Activated B cell treated with CpG ODN at 0.5 μM for 24 hours (primary cell): Measurements from ENCODE around the gene OLFML2B. TPM values are rescaled to one million over a fixed set of nuclear protein-coding genes. Genes with fewer than 3 reads are reported as not detected.
"Not testable (repeated sequence)": the region's sequence is repeated elsewhere in the genome, so short reads cannot be mapped to it uniquely, and the experiment has no call there.

ENCODE experiments used
- ATAC-seq: fragments of 200-7000 bp; cut with Tn5 transposase; one replicate; pipeline ENCODE4 v1.10.0; 2021; ENCODE audit warnings: low read depth, mild to moderate bottlenecking, moderate library complexity
- CTCF ChIA-PET: fragments of 350-600 bp; sonication (Branson Sonifier 250); formaldehyde crosslinking; loops from one replicate; lab custom pipeline; 2021; ENCODE audit warnings: antibody characterized with exemption; lab: Charles Lee
- POLR2A ChIA-PET: fragments of 350-600 bp; sonication (Branson Sonifier 250); formaldehyde crosslinking; loops from one replicate; lab custom pipeline; 2021; ENCODE audit warnings: antibody characterized with exemption; lab: Charles Lee
- DNase-seq: peaks from one replicate; pipeline ENCODE4 v3.0.0; 2022
- H3K27ac Mint-ChIP-seq: one replicate; pipeline ENCODE4 v1.8.0; 2020; ENCODE audit warnings: mixed read lengths
- H3K27me3 Mint-ChIP-seq: one replicate; pipeline ENCODE4 v1.8.0; 2021; ENCODE audit warnings: mixed read lengths
- H3K36me3 Mint-ChIP-seq: one replicate; pipeline ENCODE4 v1.8.0; 2021; ENCODE audit warnings: low read depth, mixed read lengths
- H3K4me1 Mint-ChIP-seq: one replicate; pipeline ENCODE4 v1.8.0; 2021; ENCODE audit warnings: mixed read lengths
- H3K4me3 Mint-ChIP-seq: one replicate; pipeline ENCODE4 v1.8.0; 2020; ENCODE audit warnings: mild to moderate bottlenecking, mixed read lengths
- H3K9me3 Mint-ChIP-seq: one replicate; pipeline ENCODE4 v1.8.0; 2020; ENCODE audit warnings: mixed read lengths
- intact Hi-C: fragments of 100-400 bp; cut with micrococcal nuclease; formaldehyde crosslinking; loops from one replicate; pipeline ENCODE4 v1.15.1; 2024
- total RNA-seq: library from RNA; stranded (reverse); gene quantifications from 2 replicates; pipeline ENCODE4 v1.2.3, GENCODE V29; 2022
- TF ChIP-seq, protein P1 (sequence below): fragments of 200-600 bp; IDR thresholded peaks from one replicate; pipeline ENCODE4 v1.8.0; 2022; ENCODE audit warnings: antibody characterized with exemption, mild to moderate bottlenecking

Gene OLFML2B
- total RNA-seq, 1 donor from 2014 or later, result not detected

- Mint-ChIP-seq H3K9me3 (no peaks in the 10 kb centered on the region), H3K36me3 (no peaks in the 10 kb centered on the region), H3K4me1 (no peaks in the 10 kb centered on the region), H3K27ac (no peak overlapping the region), H3K4me3 (no peak overlapping the region), H3K27me3 (peaks cover 22% of the 10 kb centered on the region)
- intact Hi-C loops, result loop anchor here (5.0 kb wide), 1 partner anchor 792 kb away; no protein-coding TSS in a partner anchor
- ChIA-PET CTCF (interaction anchor here (0.7 kb wide), 1 partner anchor 516 kb away, joined by 3 read pairs; no protein-coding TSS in a partner anchor), POLR2A (no interaction called here)
- DNase-seq (no peak), ATAC-seq (no peak)
- TF ChIP-seq, protein P1, sequence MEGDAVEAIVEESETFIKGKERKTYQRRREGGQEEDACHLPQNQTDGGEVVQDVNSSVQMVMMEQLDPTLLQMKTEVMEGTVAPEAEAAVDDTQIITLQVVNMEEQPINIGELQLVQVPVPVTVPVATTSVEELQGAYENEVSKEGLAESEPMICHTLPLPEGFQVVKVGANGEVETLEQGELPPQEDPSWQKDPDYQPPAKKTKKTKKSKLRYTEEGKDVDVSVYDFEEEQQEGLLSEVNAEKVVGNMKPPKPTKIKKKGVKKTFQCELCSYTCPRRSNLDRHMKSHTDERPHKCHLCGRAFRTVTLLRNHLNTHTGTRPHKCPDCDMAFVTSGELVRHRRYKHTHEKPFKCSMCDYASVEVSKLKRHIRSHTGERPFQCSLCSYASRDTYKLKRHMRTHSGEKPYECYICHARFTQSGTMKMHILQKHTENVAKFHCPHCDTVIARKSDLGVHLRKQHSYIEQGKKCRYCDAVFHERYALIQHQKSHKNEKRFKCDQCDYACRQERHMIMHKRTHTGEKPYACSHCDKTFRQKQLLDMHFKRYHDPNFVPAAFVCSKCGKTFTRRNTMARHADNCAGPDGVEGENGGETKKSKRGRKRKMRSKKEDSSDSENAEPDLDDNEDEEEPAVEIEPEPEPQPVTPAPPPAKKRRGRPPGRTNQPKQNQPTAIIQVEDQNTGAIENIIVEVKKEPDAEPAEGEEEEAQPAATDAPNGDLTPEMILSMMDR, result no peak
Observed at GRCh38 chr1:162055062-162055461, 31.4 kb upstream of the OLFML2B start.

- intact Hi-C loops, H3K4me1 Mint-ChIP-seq, H3K36me3 Mint-ChIP-seq, H3K9me3 Mint-ChIP-seq, H3K27ac Mint-ChIP-seq, H3K4me3 Mint-ChIP-seq, ATAC-seq, POLR2A ChIA-PET, DNase-seq, CTCF ChIA-PET: not testable (repeated sequence)
- H3K27me3 Mint-ChIP-seq, result peaks cover 19% of the 10 kb centered on the region
Observed at GRCh38 chr1:162053949-162054348, 30.3 kb upstream of the OLFML2B start.

DNA sequence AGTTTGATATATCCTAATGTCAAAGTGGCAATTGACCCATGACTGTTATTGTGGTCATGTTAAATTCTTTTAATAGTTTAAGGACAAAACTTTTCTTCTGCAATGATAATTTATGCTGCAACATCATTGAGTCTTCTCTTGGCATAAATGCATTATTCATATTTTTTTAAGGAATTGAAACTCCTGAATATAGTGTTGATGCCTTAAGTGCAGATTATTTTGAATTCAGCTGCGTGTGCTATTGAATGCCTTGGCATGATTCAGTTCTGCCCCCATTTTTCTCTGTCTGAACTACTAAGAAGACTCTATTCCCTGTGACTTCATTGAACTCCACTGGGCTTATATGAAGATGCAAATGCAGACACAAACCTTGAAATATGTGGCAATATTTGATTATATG is 23.3 kb upstream of the OLFML2B start:
- intact Hi-C loops, result no loop called here
- POLR2A ChIA-PET, result no interaction called here

DNA sequence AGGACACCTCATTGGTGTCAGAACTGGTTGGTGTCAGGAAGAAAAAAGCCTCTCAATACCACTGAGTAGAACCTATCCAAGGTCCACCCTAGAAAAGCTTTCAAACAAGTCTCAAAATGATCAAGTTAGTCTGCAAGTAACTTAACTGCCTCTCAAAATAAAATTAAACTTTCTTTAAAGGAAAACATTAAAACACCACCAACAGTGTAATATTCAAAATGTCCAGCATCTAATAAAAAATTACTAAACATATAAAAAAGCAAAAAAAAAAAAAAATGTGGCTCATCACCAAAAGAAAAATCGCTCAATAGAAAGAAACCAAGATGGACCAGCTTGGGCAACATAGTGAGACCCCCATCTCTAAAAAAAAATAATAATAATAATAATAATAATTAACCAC is 18.7 kb upstream of the OLFML2B start:
- no peak for ATAC-seq
- TF ChIP-seq, protein P1, result no peak
- H3K36me3 Mint-ChIP-seq, result no peaks in the 10 kb centered on the region
- no peak overlapping the region for H3K4me3 Mint-ChIP-seq
- CTCF ChIA-PET, result no interaction called here
- H3K9me3 Mint-ChIP-seq, result peaks cover 6% of the 10 kb centered on the region
- intact Hi-C loops, result no loop called here
- H3K27me3 Mint-ChIP-seq, result peaks cover 34% of the 10 kb centered on the region
- POLR2A ChIA-PET, result no interaction called here
- DNase-seq, result no peak
- no peaks in the 10 kb centered on the region for H3K4me1 Mint-ChIP-seq
- no peak overlapping the region for H3K27ac Mint-ChIP-seq

More for the DNA sequence above, 23.3 kb upstream of the OLFML2B start:
- Mint-ChIP-seq H3K4me1 (no peaks in the 10 kb centered on the region), H3K27me3 (peaks cover 22% of the 10 kb centered on the region), H3K27ac (no peak overlapping the region), H3K36me3 (no peaks in the 10 kb centered on the region), H3K9me3 (peaks cover 5% of the 10 kb centered on the region), H3K4me3 (no peak overlapping the region)
- DNase-seq (no peak), ATAC-seq (no peak)
- CTCF ChIA-PET, result no interaction called here
- TF ChIP-seq, protein P1, result no peak

- no peak for ATAC-seq
- H3K27me3 Mint-ChIP-seq, result peaks cover 46% of the 10 kb centered on the region
- no peaks in the 10 kb centered on the region for H3K4me1 Mint-ChIP-seq
- no peak for DNase-seq
- no peak overlapping the region for H3K4me3 Mint-ChIP-seq
- CTCF ChIA-PET, result interaction anchor here (0.7 to 1.4 kb wide), 2 partner anchors 10 to 16 kb away, joined by 3 read pairs; no protein-coding TSS in a partner anchor
- POLR2A ChIA-PET, result no interaction called here
- H3K9me3 Mint-ChIP-seq, result peaks cover 6% of the 10 kb centered on the region
- TF ChIP-seq, protein P1, result no peak
- H3K27ac Mint-ChIP-seq, result no peak overlapping the region
- H3K36me3 Mint-ChIP-seq, result no peaks in the 10 kb centered on the region
- intact Hi-C loops, result no loop called here
Observed at GRCh38 chr1:162040657-162041056, 17.0 kb upstream of the OLFML2B start.

DNA sequence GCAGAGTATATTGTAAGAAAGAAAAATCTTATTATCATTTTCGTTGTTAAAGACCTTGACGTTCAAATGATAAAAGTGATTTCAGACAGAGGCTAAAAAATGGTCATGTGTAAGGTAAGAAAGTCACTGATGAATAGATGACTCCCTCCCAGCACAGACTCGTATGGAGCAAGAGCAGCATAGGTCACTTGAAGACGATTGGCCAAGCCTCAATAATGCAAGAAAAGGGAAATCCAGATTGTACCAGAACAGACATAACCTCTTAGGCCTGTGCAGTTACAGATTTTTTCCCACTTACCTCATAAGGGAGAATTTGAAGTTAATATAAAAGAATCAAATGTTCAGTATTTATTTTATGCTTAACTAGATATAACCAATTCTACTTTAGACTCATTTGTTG is 16.3 kb upstream of the OLFML2B start:
- POLR2A ChIA-PET, result no interaction called here
- CTCF ChIA-PET, result no interaction called here
- Mint-ChIP-seq H3K36me3 (no peaks in the 10 kb centered on the region), H3K4me1 (no peaks in the 10 kb centered on the region), H3K4me3 (no peak overlapping the region), H3K27me3 (peaks cover 46% of the 10 kb centered on the region), H3K27ac (no peak overlapping the region), H3K9me3 (peaks cover 6% of the 10 kb centered on the region)
- TF ChIP-seq, protein P1, result no peak
- DNase-seq (no peak), ATAC-seq (no peak)
- intact Hi-C loops, result no loop called here
